Progenitor cell of endocrine pancreas (in vitro differentiated cells): ENCODE data around the gene GFI1B. TPM values are rescaled to one million over a fixed set of nuclear protein-coding genes. Genes with fewer than 3 reads are reported as not detected.
A peak's percentile ranks its signal among the peaks of the same experiment; 100 is the strongest.

ENCODE experiments used
- DNase-seq: peaks from one replicate; pipeline ENCODE4 v3.0.0; 2021; ENCODE audit warnings: low spot score; ENCODE audit not compliant: unreplicated experiment
- H3K27ac Mint-ChIP-seq: 2 replicates; pipeline ENCODE4 v1.8.0; 2021; ENCODE audit warnings: mild to moderate bottlenecking, moderate library complexity, mixed read lengths
- H3K27me3 Mint-ChIP-seq: 2 replicates; pipeline ENCODE4 v1.8.0; 2021; ENCODE audit warnings: mixed read lengths
- H3K36me3 Mint-ChIP-seq: 2 replicates; pipeline ENCODE4 v1.8.0; 2022; ENCODE audit warnings: mixed read lengths; ENCODE audit not compliant: insufficient read depth
- H3K4me1 Mint-ChIP-seq: 2 replicates; pipeline ENCODE4 v1.8.0; 2021; ENCODE audit warnings: low read depth, mixed read lengths
- H3K4me3 Mint-ChIP-seq: 2 replicates; pipeline ENCODE4 v1.8.0; 2021; ENCODE audit warnings: low read depth, mild to moderate bottlenecking, moderate library complexity, mixed read lengths
- H3K9me3 Mint-ChIP-seq: 2 replicates; pipeline ENCODE4 v1.8.0; 2021; ENCODE audit warnings: low read depth, mixed read lengths
- CTCF ChIP-seq: fragments of 200-600 bp; sonication (generic); IDR thresholded peaks from one replicate; pipeline ENCODE4 v1.5.0; 2021; ENCODE audit warnings: antibody characterized with exemption, mild to moderate bottlenecking; ENCODE audit not compliant: unreplicated experiment
- total RNA-seq: library from RNA; stranded (reverse); gene quantifications from 2 replicates; pipeline ENCODE4 v1.2.1, GENCODE V29; 2021

The GFI1B gene
- total RNA-seq, 1 donor from 2014 or later = 0.12 TPM

- H3K4me3 Mint-ChIP-seq = peak within 1 kb of the TSS; percentile 98
- peaks cover 2% of the 10 kb centered on the region for H3K36me3 Mint-ChIP-seq
Measured at GRCh38 chr9:133030317-133031129, 52.0 kb downstream of the GFI1B start, which contains the start of gene GTF3C5. Gene GTF3C5, plus strand, starts transcription at chr9:133030997. Its CDS starts 15 bp downstream, at chr9:133031012.

GRCh38 chr9:133031130-133031422, 52.6 kb downstream of the GFI1B start:
- no peak for DNase-seq
- TF ChIP-seq CTCF = no peak
- H3K4me1 Mint-ChIP-seq = peaks cover 18% of the 10 kb centered on the region
- no peaks in the 10 kb centered on the region for H3K9me3 Mint-ChIP-seq
- H3K27me3 Mint-ChIP-seq = peaks cover 6% of the 10 kb centered on the region
- H3K27ac Mint-ChIP-seq = peak overlapping the region; percentile 98
- H3K4me3 Mint-ChIP-seq = peak overlapping the region; percentile 98
- H3K36me3 Mint-ChIP-seq = peaks cover 2% of the 10 kb centered on the region

More at GRCh38 chr9:133030317-133031129, 52.0 kb downstream of the GFI1B start, which contains the start of gene GTF3C5:
- Mint-ChIP-seq H3K27ac (peak within 1 kb of the TSS; percentile 98), H3K4me1 (peaks cover 18% of the 10 kb centered on the region), H3K27me3 (peaks cover 11% of the 10 kb centered on the region), H3K9me3 (no peaks in the 10 kb centered on the region)
- DNase-seq = peak; percentile 82
- no peak for TF ChIP-seq CTCF

- Mint-ChIP-seq H3K4me1 (peaks cover 18% of the 10 kb centered on the region), H3K4me3 (peak overlapping the region; percentile 98), H3K36me3 (peaks cover 2% of the 10 kb centered on the region), H3K9me3 (no peaks in the 10 kb centered on the region), H3K27me3 (peaks cover 2% of the 10 kb centered on the region), H3K27ac (peak overlapping the region; percentile 98)
- TF ChIP-seq CTCF = no peak
- DNase-seq = no peak
Measured at GRCh38 chr9:133031496-133031911, 53.0 kb downstream of the GFI1B start.

- Mint-ChIP-seq H3K4me1 (peaks cover 18% of the 10 kb centered on the region), H3K27me3 (peaks cover under 1% of the 10 kb centered on the region), H3K9me3 (no peaks in the 10 kb centered on the region), H3K36me3 (peaks cover 4% of the 10 kb centered on the region), H3K27ac (peak overlapping the region; percentile 98), H3K4me3 (peak overlapping the region; percentile 98)
- DNase-seq = no peak
- no peak for TF ChIP-seq CTCF
Measured at GRCh38 chr9:133032171-133032570, 53.7 kb downstream of the GFI1B start.

GRCh38 chr9:133035669-133036068, 57.2 kb downstream of the GFI1B start:
- H3K36me3 Mint-ChIP-seq = peaks cover 5% of the 10 kb centered on the region
- peaks cover 20% of the 10 kb centered on the region for H3K4me1 Mint-ChIP-seq
- no peak overlapping the region for H3K27ac Mint-ChIP-seq

More at GRCh38 chr9:133035669-133036068, 57.2 kb downstream of the GFI1B start:
- Mint-ChIP-seq H3K9me3 (no peaks in the 10 kb centered on the region), H3K4me3 (no peak overlapping the region), H3K27me3 (no peaks in the 10 kb centered on the region)
- no peak for DNase-seq
- TF ChIP-seq CTCF = no peak
